PFSK-1 (cell line): ENCODE data around the gene IGLL5.

ENCODE experiments used
- FOXP2 ChIP-seq: optimal IDR thresholded peaks from 2 replicates; pipeline ENCODE3; 2011; ENCODE audit warnings: borderline replicate concordance, control low read depth, inconsistent platforms; ENCODE audit not compliant: insufficient read depth; ENCODE audit errors: extremely low read length, extremely low read depth
- POLR2AphosphoS5 ChIP-seq: IDR thresholded peaks from 2 replicates; pipeline ENCODE4 v1.6.1; 2012; ENCODE audit warnings: low read depth, mild to moderate bottlenecking, control low read depth, low read length, moderate library complexity
- SIN3A ChIP-seq: IDR thresholded peaks from 2 replicates; pipeline ENCODE4 v1.6.1; 2012; ENCODE audit warnings: mild to moderate bottlenecking, low read length, moderate library complexity, borderline replicate concordance; ENCODE audit not compliant: insufficient read depth
- TAF1 ChIP-seq: IDR thresholded peaks from 2 replicates; pipeline ENCODE4 v1.6.1; 2012; ENCODE audit warnings: low read length, control low read depth, borderline replicate concordance; ENCODE audit not compliant: insufficient read depth
- TF ChIP-seq, protein P1 (sequence below), 2 experiments: IDR thresholded peaks; 2 replicates each; pipeline versions ENCODE4 v1.6.1 to v1.8.0; 2011 to 2012; ENCODE audit warnings: low read depth in 2 of 2, low read length in 2 of 2, control low read depth in 1 of 2, inconsistent platforms in 1 of 2, mild to moderate bottlenecking in 1 of 2, moderate library complexity in 1 of 2; ENCODE audit not compliant: insufficient read depth in 1 of 2

The IGLL5 gene

DNA sequence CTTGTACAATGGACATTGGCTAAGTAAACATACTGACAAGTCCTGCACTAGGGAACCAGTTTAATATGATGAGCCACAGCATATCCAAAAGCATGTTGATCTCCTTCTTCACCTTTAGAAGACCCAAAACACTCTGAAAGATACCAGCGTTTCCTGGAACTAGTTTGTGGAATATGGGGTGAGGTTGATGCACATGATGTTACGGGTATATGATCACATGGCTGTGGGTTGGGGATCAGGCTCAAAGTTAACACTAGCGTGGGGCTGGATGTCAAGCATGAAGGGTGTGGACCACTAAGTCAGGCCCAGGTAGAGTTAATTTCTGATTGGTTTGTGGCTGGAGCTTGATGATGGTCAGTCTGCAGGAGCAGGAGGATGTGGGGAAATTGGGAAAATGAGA lies 9.0 kb downstream of the IGLL5 start:
- no peak for TF ChIP-seq POLR2AphosphoS5

DNA sequence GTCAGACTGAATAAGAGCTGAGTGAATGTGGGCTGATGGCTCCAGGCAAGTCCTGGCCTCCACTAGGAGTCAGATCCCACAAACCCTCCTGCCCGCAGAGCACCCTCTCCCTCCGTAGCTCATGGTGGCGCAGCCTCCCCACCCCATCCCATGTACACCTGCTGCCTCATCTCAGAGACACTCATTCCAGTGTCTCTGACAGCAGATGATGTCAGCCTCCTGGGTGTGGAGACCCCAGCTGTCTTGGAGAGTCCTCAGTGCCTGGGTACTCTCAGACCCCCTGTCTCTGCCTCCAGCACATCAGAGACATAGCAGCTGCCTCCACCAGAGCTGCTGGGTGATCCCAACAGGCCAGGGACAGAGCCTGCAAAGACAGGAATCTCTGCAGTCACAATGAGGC lies 9.5 kb downstream of the IGLL5 start:
- TF ChIP-seq, protein P1, sequence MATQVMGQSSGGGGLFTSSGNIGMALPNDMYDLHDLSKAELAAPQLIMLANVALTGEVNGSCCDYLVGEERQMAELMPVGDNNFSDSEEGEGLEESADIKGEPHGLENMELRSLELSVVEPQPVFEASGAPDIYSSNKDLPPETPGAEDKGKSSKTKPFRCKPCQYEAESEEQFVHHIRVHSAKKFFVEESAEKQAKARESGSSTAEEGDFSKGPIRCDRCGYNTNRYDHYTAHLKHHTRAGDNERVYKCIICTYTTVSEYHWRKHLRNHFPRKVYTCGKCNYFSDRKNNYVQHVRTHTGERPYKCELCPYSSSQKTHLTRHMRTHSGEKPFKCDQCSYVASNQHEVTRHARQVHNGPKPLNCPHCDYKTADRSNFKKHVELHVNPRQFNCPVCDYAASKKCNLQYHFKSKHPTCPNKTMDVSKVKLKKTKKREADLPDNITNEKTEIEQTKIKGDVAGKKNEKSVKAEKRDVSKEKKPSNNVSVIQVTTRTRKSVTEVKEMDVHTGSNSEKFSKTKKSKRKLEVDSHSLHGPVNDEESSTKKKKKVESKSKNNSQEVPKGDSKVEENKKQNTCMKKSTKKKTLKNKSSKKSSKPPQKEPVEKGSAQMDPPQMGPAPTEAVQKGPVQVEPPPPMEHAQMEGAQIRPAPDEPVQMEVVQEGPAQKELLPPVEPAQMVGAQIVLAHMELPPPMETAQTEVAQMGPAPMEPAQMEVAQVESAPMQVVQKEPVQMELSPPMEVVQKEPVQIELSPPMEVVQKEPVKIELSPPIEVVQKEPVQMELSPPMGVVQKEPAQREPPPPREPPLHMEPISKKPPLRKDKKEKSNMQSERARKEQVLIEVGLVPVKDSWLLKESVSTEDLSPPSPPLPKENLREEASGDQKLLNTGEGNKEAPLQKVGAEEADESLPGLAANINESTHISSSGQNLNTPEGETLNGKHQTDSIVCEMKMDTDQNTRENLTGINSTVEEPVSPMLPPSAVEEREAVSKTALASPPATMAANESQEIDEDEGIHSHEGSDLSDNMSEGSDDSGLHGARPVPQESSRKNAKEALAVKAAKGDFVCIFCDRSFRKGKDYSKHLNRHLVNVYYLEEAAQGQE (IDR thresholded peaks at IDR 0.05; ENCODE audit: insufficient read depth in 1 of 2, low read depth in 2 of 2, low read length in 2 of 2): no peak
- TF ChIP-seq POLR2AphosphoS5: no peak
- TF ChIP-seq TAF1: no peak
- no peak for TF ChIP-seq SIN3A
- TF ChIP-seq FOXP2: no peak

DNA sequence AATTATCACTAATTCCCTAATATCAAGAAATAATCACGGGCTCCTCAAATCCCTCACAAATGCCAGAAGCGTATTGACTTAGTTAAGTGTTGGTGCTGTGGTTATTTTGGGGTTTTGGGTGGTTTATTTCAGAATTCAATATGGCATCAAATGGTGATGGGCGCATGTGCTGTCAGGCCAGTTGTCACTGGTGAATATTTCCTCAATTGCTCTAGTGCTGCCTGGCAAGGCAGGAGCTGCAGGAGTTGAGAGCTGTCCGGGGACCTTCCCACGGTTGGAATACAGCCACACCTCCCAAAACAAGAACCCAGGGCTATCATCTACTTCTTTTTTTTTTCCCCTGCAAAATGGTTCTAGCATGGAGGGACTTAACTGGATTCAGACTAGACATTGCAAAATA lies 10.3 kb downstream of the IGLL5 start:
- TF ChIP-seq POLR2AphosphoS5 (no peak), SIN3A (no peak), TAF1 (no peak), FOXP2 (no peak)
- TF ChIP-seq, protein P1 (IDR thresholded peaks at IDR 0.05; ENCODE audit: insufficient read depth in 1 of 2, low read depth in 2 of 2, low read length in 2 of 2): no peak

DNA sequence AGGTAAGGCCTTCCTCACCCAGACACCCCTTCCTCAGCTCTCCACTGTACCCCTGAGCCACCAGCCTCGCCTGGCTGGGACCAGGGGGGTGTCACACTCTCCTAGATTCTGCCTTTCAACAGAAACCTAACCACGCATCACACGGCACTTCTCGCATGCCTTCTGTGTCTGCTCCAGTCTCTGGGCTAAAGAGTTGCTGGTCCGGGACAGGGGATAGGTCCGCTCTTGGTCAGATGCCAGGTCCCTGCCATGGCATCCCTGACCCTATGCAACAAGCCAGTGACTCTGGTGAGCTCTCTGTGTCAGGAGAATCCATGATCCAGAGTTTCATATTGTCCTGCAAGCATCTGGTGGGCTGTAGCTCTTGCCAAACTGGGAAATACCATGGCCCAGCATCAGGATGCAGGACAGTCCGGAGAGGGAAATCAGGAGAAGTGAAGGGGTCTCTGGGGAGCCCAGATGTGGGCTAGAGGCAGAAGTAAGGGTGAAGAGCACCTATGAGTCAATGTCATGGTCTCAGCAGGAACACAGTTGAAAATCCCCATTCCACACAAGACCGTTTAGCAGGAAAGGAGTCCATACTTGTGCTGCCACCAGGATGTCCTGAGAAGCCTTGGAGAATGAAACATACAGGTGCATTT lies 14.1 kb downstream of the IGLL5 start:
- TF ChIP-seq TAF1 (no peak), FOXP2 (no peak), POLR2AphosphoS5 (no peak), SIN3A (no peak)
- TF ChIP-seq, protein P1 (IDR thresholded peaks at IDR 0.05; ENCODE audit: insufficient read depth in 1 of 2, low read depth in 2 of 2, low read length in 2 of 2): no peak

DNA sequence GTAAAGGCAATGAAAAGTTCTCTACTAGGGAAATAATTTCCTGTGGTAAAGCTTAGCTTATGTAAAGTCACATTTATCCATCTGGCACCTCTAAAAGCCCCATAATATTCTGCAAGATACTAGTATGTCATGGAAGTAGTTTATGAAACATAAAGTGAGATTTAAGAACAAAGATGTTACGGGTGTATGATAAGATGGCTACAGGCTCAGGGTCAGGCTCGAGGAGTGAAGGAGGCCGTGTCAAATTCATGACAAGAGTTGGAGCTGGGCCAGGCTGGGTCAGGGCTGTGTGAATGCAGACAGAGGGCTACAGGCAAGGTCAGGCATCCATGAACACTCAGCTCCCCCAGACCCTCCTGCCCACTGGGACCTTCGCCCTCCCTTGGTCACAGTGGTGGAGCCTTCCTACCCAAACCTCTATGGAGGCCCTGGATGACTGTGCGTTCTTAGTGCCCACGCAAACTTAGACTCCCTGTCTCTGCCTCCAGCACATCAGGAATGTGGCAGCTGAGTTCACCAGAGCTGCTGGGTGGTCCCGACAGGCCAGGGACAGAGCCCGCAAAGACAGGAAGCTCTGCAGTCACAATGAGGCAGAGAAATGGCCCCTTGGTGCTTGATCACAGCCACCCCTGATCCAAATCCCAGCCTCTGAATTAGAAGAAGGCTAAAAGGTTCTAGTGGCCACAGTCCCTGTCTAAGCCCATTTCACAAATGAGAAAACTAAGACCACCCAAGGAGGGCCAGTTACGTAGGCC lies 14.8 kb downstream of the IGLL5 start:
- no peak for TF ChIP-seq POLR2AphosphoS5

DNA sequence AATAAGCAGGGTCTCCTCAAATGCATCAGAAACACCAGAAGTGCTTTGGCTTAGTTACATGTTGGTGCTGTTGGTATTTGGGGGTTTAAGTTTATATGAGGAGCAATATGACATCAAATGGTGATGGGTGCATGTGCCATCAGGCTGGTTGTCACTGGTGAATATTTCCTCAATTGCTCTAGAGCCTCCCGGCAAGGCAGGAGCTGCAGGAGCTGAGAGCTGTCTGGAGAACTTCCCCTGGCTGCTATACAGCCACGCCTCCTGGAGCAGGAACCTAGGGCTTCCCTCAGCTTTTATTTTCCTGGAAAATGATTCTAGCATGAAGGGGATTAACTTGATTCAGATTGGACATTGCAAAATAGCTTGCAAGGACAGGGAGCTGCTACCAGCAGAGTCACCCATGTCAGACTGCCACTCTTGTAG lies 15.8 kb downstream of the IGLL5 start:
- TF ChIP-seq POLR2AphosphoS5: no peak
- TF ChIP-seq FOXP2: no peak
- TF ChIP-seq TAF1: no peak
- TF ChIP-seq SIN3A: no peak
- TF ChIP-seq, protein P1 (IDR thresholded peaks at IDR 0.05; ENCODE audit: insufficient read depth in 1 of 2, low read depth in 2 of 2, low read length in 2 of 2): no peak
